ENCODE measurements around the gene LRRFIP2.

Gene LRRFIP2

GRCh38 chr3:37028329-37028728, 146.1 kb downstream of the LRRFIP2 start:
- Histone ChIP-seq H3K9ac (ENCODE audit: low read length) (no peak overlapping the region), H3K9me3 (ENCODE audit: control insufficient read depth, low read length) (no peaks in the 10 kb centered on the region), H3K27me3 (ENCODE audit: control insufficient read depth, insufficient read depth, low read length) (no peaks in the 10 kb centered on the region), H3K36me3 (ENCODE audit: control insufficient read depth, insufficient read depth, low read length) (peaks cover 4% of the 10 kb centered on the region), H3K4me3 (ENCODE audit: low read length) (no peak overlapping the region), H3K4me1 (ENCODE audit: control insufficient read depth, insufficient read depth, low read length) (no peaks in the 10 kb centered on the region)

DNA sequence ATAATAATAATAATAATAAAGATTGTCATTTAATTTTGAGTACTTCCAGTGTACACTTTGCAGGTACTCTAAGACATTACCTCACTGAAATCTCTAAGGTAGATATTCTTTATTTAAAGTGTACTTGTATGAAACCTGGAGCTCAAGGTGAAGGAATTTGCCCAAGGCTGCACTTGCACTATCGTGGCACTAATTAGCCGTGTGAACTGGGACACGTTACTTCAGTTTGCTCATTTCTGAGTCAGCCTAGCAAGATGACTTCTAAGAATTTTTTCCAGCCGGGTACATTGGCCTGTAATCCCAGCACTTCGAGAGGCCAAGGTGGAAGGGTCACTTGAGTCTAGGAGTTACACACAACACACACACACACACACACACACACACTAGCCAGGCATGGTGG, 147.5 kb downstream of the LRRFIP2 start:
- no peaks in the 10 kb centered on the region for H3K4me1 ChIP-seq (ENCODE audit: control insufficient read depth, insufficient read depth, low read length)
- no peak overlapping the region for H3K9ac ChIP-seq (ENCODE audit: low read length)
- H3K4me3 ChIP-seq (ENCODE audit: low read length), result no peak overlapping the region
- H3K27me3 ChIP-seq (ENCODE audit: control insufficient read depth, insufficient read depth, low read length), result no peaks in the 10 kb centered on the region
- H3K36me3 ChIP-seq (ENCODE audit: control insufficient read depth, insufficient read depth, low read length), result peaks cover 17% of the 10 kb centered on the region
- H3K9me3 ChIP-seq (ENCODE audit: control insufficient read depth, low read length), result no peaks in the 10 kb centered on the region

DNA sequence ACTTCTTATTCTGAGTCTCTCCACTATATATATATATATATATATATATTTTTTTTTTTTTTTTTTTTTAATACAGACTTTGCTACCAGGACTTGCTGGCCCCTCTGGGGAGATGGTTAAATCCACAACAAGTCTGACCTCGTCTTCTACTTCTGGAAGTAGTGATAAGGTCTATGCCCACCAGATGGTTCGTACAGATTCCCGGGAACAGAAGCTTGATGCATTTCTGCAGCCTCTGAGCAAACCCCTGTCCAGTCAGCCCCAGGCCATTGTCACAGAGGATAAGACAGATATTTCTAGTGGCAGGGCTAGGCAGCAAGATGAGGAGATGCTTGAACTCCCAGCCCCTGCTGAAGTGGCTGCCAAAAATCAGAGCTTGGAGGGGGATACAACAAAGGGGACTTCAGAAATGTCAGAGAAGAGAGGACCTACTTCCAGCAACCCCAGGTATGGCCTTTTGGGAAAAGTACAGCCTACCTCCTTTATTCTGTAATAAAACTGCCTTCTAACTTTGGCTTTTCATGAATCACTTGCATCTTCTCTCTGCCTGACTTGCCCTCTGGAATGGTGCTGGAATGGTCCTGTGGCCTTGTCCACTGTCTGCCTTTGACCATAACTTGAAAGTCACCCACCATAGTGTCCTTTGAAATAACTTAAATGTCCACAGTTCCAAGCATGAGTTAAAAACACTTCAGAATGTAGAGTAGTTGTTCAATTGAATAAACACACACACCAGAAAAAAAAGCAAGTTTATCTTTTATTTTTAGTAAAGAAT, 148.6 kb downstream of the LRRFIP2 start:
- Histone ChIP-seq H3K9me3 (ENCODE audit: control insufficient read depth, low read length) (no peaks in the 10 kb centered on the region), H3K36me3 (ENCODE audit: control insufficient read depth, insufficient read depth, low read length) (peaks cover 25% of the 10 kb centered on the region), H3K27me3 (ENCODE audit: control insufficient read depth, insufficient read depth, low read length) (no peaks in the 10 kb centered on the region), H3K4me3 (ENCODE audit: low read length) (no peak overlapping the region), H3K4me1 (ENCODE audit: control insufficient read depth, insufficient read depth, low read length) (no peaks in the 10 kb centered on the region), H3K9ac (ENCODE audit: low read length) (no peak overlapping the region)

GRCh38 chr3:37024820-37025405, 149.5 kb downstream of the LRRFIP2 start:
- H3K36me3 ChIP-seq (ENCODE audit: control insufficient read depth, insufficient read depth, low read length), result peaks cover 25% of the 10 kb centered on the region
- H3K9me3 ChIP-seq (ENCODE audit: control insufficient read depth, low read length), result no peaks in the 10 kb centered on the region
- H3K4me3 ChIP-seq (ENCODE audit: low read length), result no peak overlapping the region

GRCh38 chr3:37024092-37024491, 150.3 kb downstream of the LRRFIP2 start:
- H3K9me3 ChIP-seq (ENCODE audit: control insufficient read depth, low read length), result no peaks in the 10 kb centered on the region
- H3K36me3 ChIP-seq (ENCODE audit: control insufficient read depth, insufficient read depth, low read length), result peaks cover 25% of the 10 kb centered on the region
- no peak overlapping the region for H3K4me3 ChIP-seq (ENCODE audit: low read length)
- no peak overlapping the region for H3K9ac ChIP-seq (ENCODE audit: low read length)
- no peaks in the 10 kb centered on the region for H3K27me3 ChIP-seq (ENCODE audit: control insufficient read depth, insufficient read depth, low read length)
- no peaks in the 10 kb centered on the region for H3K4me1 ChIP-seq (ENCODE audit: control insufficient read depth, insufficient read depth, low read length)

More at GRCh38 chr3:37024820-37025405, 149.5 kb downstream of the LRRFIP2 start:
- H3K27me3 ChIP-seq (ENCODE audit: control insufficient read depth, insufficient read depth, low read length), result no peaks in the 10 kb centered on the region
- no peaks in the 10 kb centered on the region for H3K4me1 ChIP-seq (ENCODE audit: control insufficient read depth, insufficient read depth, low read length)
- no peak overlapping the region for H3K9ac ChIP-seq (ENCODE audit: low read length)

- Histone ChIP-seq H3K9ac (ENCODE audit: low read length) (no peak overlapping the region), H3K9me3 (ENCODE audit: control insufficient read depth, low read length) (no peaks in the 10 kb centered on the region), H3K4me3 (ENCODE audit: low read length) (no peak overlapping the region), H3K27me3 (ENCODE audit: control insufficient read depth, insufficient read depth, low read length) (no peaks in the 10 kb centered on the region), H3K4me1 (ENCODE audit: control insufficient read depth, insufficient read depth, low read length) (no peaks in the 10 kb centered on the region), H3K36me3 (ENCODE audit: control insufficient read depth, insufficient read depth, low read length) (peaks cover 24% of the 10 kb centered on the region)
Observed at GRCh38 chr3:37017683-37018082, 156.7 kb downstream of the LRRFIP2 start.

DNA sequence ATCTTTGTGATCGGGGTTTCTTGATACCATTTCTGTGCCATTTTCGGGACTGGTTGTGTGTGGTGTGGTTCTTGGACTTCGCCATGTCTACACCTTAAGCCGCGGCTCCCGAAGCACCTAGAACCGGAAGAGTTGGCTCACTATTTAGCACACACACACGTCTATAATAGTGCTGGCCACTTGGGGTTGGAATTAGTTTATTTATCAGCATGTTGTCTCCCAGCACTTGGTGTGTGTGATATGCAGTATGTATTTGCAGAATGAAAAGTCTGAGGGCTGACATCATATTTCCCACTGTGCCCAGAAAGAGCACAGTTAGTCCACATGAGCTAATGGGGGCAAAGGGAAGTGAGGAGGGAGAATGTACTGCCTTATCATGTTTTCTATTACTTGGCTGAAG, 157.5 kb downstream of the LRRFIP2 start:
- Histone ChIP-seq H3K4me3 (ENCODE audit: low read length) (no peak overlapping the region), H3K4me1 (ENCODE audit: control insufficient read depth, insufficient read depth, low read length) (no peaks in the 10 kb centered on the region), H3K9me3 (ENCODE audit: control insufficient read depth, low read length) (no peaks in the 10 kb centered on the region), H3K36me3 (ENCODE audit: control insufficient read depth, insufficient read depth, low read length) (peaks cover 18% of the 10 kb centered on the region), H3K27me3 (ENCODE audit: control insufficient read depth, insufficient read depth, low read length) (no peaks in the 10 kb centered on the region), H3K9ac (ENCODE audit: low read length) (no peak overlapping the region)

DNA sequence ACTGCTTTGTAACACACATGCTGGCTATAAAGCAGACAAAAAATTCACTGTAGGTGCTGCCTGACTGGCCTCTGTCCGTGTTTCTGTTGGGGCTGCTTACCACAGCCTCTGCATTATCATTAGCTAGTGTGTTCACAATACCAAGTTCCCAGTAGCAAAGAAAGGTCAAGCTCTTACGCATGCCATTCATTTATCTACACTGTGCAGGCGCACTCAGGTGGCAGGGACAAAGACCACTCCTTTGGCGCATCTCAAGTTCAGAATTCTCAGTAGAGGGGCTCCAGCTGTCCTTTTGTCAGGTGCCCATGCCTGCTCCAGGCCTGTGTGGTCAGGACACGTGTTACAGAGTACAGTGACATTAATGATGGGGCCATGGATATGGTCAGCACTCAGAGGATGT, 158.7 kb downstream of the LRRFIP2 start:
- no peaks in the 10 kb centered on the region for H3K4me1 ChIP-seq (ENCODE audit: control insufficient read depth, insufficient read depth, low read length)
- peaks cover 9% of the 10 kb centered on the region for H3K36me3 ChIP-seq (ENCODE audit: control insufficient read depth, insufficient read depth, low read length)
- H3K4me3 ChIP-seq (ENCODE audit: low read length), result no peak overlapping the region
- H3K9ac ChIP-seq (ENCODE audit: low read length), result no peak overlapping the region
- H3K27me3 ChIP-seq (ENCODE audit: control insufficient read depth, insufficient read depth, low read length), result no peaks in the 10 kb centered on the region
- H3K9me3 ChIP-seq (ENCODE audit: control insufficient read depth, low read length), result no peaks in the 10 kb centered on the region

- no peaks in the 10 kb centered on the region for H3K27me3 ChIP-seq (ENCODE audit: control insufficient read depth, insufficient read depth, low read length)
- H3K36me3 ChIP-seq (ENCODE audit: control insufficient read depth, insufficient read depth, low read length), result peaks cover 9% of the 10 kb centered on the region
- H3K4me1 ChIP-seq (ENCODE audit: control insufficient read depth, insufficient read depth, low read length), result no peaks in the 10 kb centered on the region
- H3K9me3 ChIP-seq (ENCODE audit: control insufficient read depth, low read length), result no peaks in the 10 kb centered on the region
- H3K4me3 ChIP-seq (ENCODE audit: low read length), result no peak overlapping the region
- H3K9ac ChIP-seq (ENCODE audit: low read length), result no peak overlapping the region
Observed at GRCh38 chr3:37014620-37015019, 159.8 kb downstream of the LRRFIP2 start.
